A549 (cell line): ENCODE measurements around the gene SLC5A10. TPM values are rescaled to one million over a fixed set of nuclear protein-coding genes. Genes with fewer than 3 reads are reported as not detected.

Source experiments
- ATAC-seq, 2 experiments: fragments of 200-7000 bp in 1 of 2; fragments of >200 bp in 1 of 2; cut with Nextera tagmentation in 1 of 2; cut with Tn5 transposase in 1 of 2; 3 replicates each; pipeline versions ENCODE4 v1.8.0 to v1.9.1; 2018 to 2020; ENCODE audit warnings: mild to moderate bottlenecking in 1 of 2, moderate library complexity in 1 of 2
- CTCF ChIA-PET: fragments of 300-600 bp; sonication (Branson Sonifier 250); formaldehyde crosslinking; extraction: SDS; loops from one replicate; lab custom pipeline; 2021; ENCODE audit warnings: antibody characterized with exemption, inconsistent platforms; lab: Yijun Ruan, JAX
- POLR2A ChIA-PET: fragments of 350-600 bp; formaldehyde crosslinking; extraction: SDS; loops from one replicate; lab custom pipeline; 2021; ENCODE audit warnings: antibody characterized with exemption, inconsistent platforms; lab: Yijun Ruan, JAX
- DNase-seq, 2 experiments: peaks; one replicate each; pipeline versions ENCODE4 v3.0.0 to v3.0.0-alpha.2; 2011 to 2016; ENCODE audit warnings: low read depth in 1 of 2, low spot score in 1 of 2
- FAIRE-seq: peaks from 2 replicates; lab custom pipeline; 2011; peaks lifted over from hg19 to GRCh38; lab: Jason Lieb, UNC
- H3K27ac ChIP-seq, 2 experiments: fragments of >200 bp; sonication (Bioruptor Twin); formaldehyde crosslinking; 3 replicates each; pipeline ENCODE4 v1.5.1; 2016 to 2017
- H3K4me1 ChIP-seq: fragments of >200 bp; sonication (Bioruptor Twin); formaldehyde crosslinking; 3 replicates; pipeline ENCODE4 v1.6.1; 2016
- H3K4me2 ChIP-seq: fragments of >200 bp; sonication (Bioruptor Twin); formaldehyde crosslinking; 3 replicates; pipeline ENCODE4 v1.6.1; 2016
- H3K4me3 ChIP-seq: fragments of >200 bp; sonication (Bioruptor Twin); formaldehyde crosslinking; 3 replicates; pipeline ENCODE4 v1.5.1; 2016
- H3K9me3 ChIP-seq: fragments of >200 bp; sonication (Bioruptor Twin); formaldehyde crosslinking; 3 replicates; pipeline ENCODE4 v1.6.1; 2016
- CEBPB ChIP-seq, 2 experiments: fragments of >200 bp in 1 of 2; sonication (Bioruptor Twin) in 1 of 2; formaldehyde crosslinking in 1 of 2; IDR thresholded peaks; 2 replicates each; pipeline ENCODE4 v1.6.1; 2012 to 2016
- CHD2 ChIP-seq: fragments of 150-350 bp; IDR thresholded peaks from 2 replicates; pipeline ENCODE4 v1.6.1; 2014; ENCODE audit warnings: low read length; ENCODE audit not compliant: partially characterized antibody
- FOSB ChIP-seq: fragments of 250-450 bp; sonication (Bioruptor Pico); IDR thresholded peaks from 2 replicates; pipeline ENCODE4 v1.5.0; 2020; ENCODE audit warnings: mild to moderate bottlenecking, moderate library complexity
- GATA3 ChIP-seq: IDR thresholded peaks from 2 replicates; pipeline ENCODE4 v1.6.1; 2012; ENCODE audit warnings: borderline replicate concordance
- HOXA7 ChIP-seq: fragments of 250-450 bp; sonication (Bioruptor Pico); IDR thresholded peaks from 2 replicates; pipeline ENCODE4 v1.5.0; 2020; ENCODE audit warnings: mild to moderate bottlenecking, moderate library complexity
- HOXB13 ChIP-seq: fragments of 250-450 bp; sonication (Bioruptor Pico); IDR thresholded peaks from 2 replicates; pipeline ENCODE4 v1.5.0; 2020; ENCODE audit warnings: low read depth, mild to moderate bottlenecking, moderate library complexity
- JUNB ChIP-seq: fragments of >200 bp; sonication (Bioruptor Twin); formaldehyde crosslinking; IDR thresholded peaks from 2 replicates; pipeline ENCODE4 v1.6.1; 2016
- KDM1A ChIP-seq: fragments of 200-600 bp; sonication (generic); IDR thresholded peaks from 2 replicates; pipeline ENCODE4 v1.6.1; 2016; ENCODE audit warnings: low read depth, mild to moderate bottlenecking
- MAZ ChIP-seq: fragments of 150-350 bp; IDR thresholded peaks from 2 replicates; pipeline ENCODE4 v1.6.1; 2014; ENCODE audit warnings: antibody characterized with exemption, low read depth, low read length, borderline replicate concordance
- MYC ChIP-seq: IDR thresholded peaks from 2 replicates; pipeline ENCODE4 v1.6.1; 2012; ENCODE audit warnings: mild to moderate bottlenecking, inconsistent platforms, low read length, improper control_type of control experiment, borderline replicate concordance
- POLR2A ChIP-seq: IDR thresholded peaks from 2 replicates; pipeline ENCODE4 v1.6.1; 2012; ENCODE audit warnings: mild to moderate bottlenecking, low read length
- SMC3 ChIP-seq: fragments of >200 bp; sonication (Bioruptor Twin); formaldehyde crosslinking; IDR thresholded peaks from 3 replicates; pipeline ENCODE4 v1.6.1; 2018; ENCODE audit warnings: inconsistent platforms
- SREBF2 ChIP-seq: fragments of 450-650 bp; IDR thresholded peaks from 2 replicates; pipeline ENCODE4 v1.6.1; 2014; ENCODE audit warnings: mild to moderate bottlenecking, moderate library complexity
- TP53 ChIP-seq: fragments of 250-450 bp; sonication (Bioruptor Pico); IDR thresholded peaks from 2 replicates; pipeline ENCODE4 v1.5.0; 2021; ENCODE audit warnings: mild to moderate bottlenecking, moderate library complexity
- ZC3H11A ChIP-seq: fragments of 450-650 bp; IDR thresholded peaks from 2 replicates; pipeline ENCODE4 v1.6.1; 2014; ENCODE audit warnings: antibody characterized with exemption, mild to moderate bottlenecking
- ZFP36 ChIP-seq: fragments of 450-650 bp; IDR thresholded peaks from 2 replicates; pipeline ENCODE4 v1.6.1; 2014; ENCODE audit warnings: borderline replicate concordance; ENCODE audit not compliant: partially characterized antibody
- ZSCAN20 ChIP-seq: fragments of 250-450 bp; sonication (Bioruptor Pico); IDR thresholded peaks from 2 replicates; pipeline ENCODE4 v1.8.0; 2022; ENCODE audit warnings: mild to moderate bottlenecking, moderate library complexity
- WGBS: methylation state at CpG from one replicate; pipeline ENCODE4 v1.1.6; 2017; ENCODE audit errors: missing lambda C conversion rate; 5-methylcytosine and 5-hydroxymethylcytosine counted together
- polyA plus RNA-seq, 4 experiments: library from polyadenylated mRNA; depleted of rRNA in 3 of 4; stranded (reverse); fragments of >200 nt; fragmentation: RNase III in 1 of 4; extraction: RNeasy Plus Mini Kit Qiagen cat#74134 plus additional on column Dnase treatment in 1 of 4; gene quantifications; 2 replicates in 3 of 4; 3 replicates in 1 of 4; pipeline ENCODE4 v1.2.3, GENCODE V29; 2011 to 2017
- TF ChIP-seq, protein P1 (sequence below): IDR thresholded peaks from 2 replicates; pipeline ENCODE4 v1.6.1; 2012; ENCODE audit warnings: low read depth, borderline replicate concordance
- TF ChIP-seq, protein P2 (sequence below): fragments of >200 bp; sonication (Bioruptor Twin); formaldehyde crosslinking; IDR thresholded peaks from 2 replicates; pipeline ENCODE4 v1.6.1; 2016
- TF ChIP-seq, protein P3 (sequence below): IDR thresholded peaks from 2 replicates; pipeline ENCODE4 v1.6.1; 2012

SLC5A10 gene
- polyA plus RNA-seq, 2 of the 4 experiments (the other 2 are of a cell fraction): 0.15 to 0.28 TPM

DNA sequence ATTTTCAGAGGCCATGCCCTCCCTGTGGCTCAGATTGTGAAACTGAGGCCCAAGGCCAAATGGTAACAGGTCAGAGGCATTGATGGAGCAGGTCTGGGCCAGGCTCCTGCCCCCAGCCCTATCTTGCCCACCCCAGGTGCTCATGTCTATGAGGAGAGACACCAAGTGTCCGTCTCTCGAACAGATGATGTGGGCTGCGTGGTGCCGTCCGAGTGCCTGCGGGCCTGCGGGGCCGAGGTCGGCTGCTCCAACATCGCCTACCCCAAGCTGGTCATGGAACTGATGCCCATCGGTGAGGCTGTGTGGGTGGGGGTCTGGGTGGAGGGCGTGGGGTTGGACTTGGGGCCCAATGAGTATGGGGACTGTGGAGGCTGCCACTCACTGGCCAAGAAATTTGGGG lies 61.3 kb downstream of the SLC5A10 start:
- Histone ChIP-seq H3K4me2 (no peak overlapping the region), H3K4me3 (no peak overlapping the region), H3K4me1 (peaks cover 30% of the 10 kb centered on the region), H3K27ac (peak overlapping the region in 1 of 2 experiments; percentile 19; a peak in 2 of 6 replicates), H3K9me3 (no peaks in the 10 kb centered on the region)
- 94% methylated on average over 12 of the region's 12 CpGs for WGBS
- no peak for TF ChIP-seq ZC3H11A
- TF ChIP-seq KDM1A: no peak
- TF ChIP-seq SMC3: no peak
- TF ChIP-seq, protein P1, sequence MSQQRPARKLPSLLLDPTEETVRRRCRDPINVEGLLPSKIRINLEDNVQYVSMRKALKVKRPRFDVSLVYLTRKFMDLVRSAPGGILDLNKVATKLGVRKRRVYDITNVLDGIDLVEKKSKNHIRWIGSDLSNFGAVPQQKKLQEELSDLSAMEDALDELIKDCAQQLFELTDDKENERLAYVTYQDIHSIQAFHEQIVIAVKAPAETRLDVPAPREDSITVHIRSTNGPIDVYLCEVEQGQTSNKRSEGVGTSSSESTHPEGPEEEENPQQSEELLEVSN: no peak
- TF ChIP-seq MAZ: no peak
- ChIA-PET CTCF (interaction anchor here (1.6 to 13.6 kb wide), 3 partner anchors 12 to 51 kb away, joined by 3 to 110 read pairs (median 6); no protein-coding TSS in a partner anchor), POLR2A (no interaction called here)
- DNase-seq: no peak
- FAIRE-seq: no peak
- ATAC-seq: no peak

DNA sequence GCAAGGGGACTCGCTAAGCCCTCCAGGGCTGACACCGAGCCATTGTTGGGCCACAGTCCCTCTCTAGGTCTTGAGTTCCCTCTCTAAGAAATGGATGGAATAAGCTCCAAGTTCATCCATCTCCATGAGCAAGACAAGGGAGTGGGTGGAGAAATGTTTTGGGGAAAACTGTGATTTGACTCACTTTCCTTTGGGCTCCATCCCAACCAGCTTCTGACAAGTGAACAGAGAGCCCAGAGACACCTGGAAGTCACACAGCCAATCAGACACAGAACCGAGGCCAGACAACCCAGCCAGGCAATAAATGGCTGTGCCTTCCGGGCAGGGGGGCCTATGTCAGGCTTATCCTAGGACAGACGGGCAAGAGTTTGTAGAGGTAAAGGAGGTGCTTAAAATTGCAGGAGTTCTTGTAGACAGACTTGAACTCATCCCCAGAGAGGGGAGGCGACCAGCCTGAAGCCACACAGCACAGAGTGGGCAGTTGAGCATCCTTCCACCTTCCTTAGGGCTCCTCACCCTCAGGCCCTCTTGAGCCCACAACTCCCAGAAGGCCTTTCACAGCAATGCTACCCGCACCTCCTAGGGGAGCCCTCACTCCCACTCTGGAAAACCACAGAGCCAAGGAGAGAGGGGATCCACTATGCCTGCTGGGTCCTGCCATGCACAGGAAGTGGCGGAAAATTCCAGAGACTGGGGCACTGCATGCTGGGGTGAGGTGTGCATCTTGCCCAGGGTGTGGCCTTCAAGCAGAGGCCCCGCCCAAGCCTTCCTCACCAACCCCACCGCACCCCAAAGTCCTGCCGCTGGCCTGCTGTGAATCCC lies 62.1 kb downstream of the SLC5A10 start:
- TF ChIP-seq SMC3 (no peak), JUNB (no peak), HOXA7 (CRISPR knock-in tag) (no peak), MYC (no peak), ZFP36 (peak; percentile 21), CHD2 (no peak), HOXB13 (CRISPR knock-in tag) (no peak), GATA3 (no peak), ZSCAN20 (no peak), CEBPB (IDR thresholded peaks at IDR 0.05) (no peak), FOSB (no peak), TP53 (CRISPR knock-in tag) (no peak), POLR2A (no peak), SREBF2 (no peak)
- TF ChIP-seq, protein P2, sequence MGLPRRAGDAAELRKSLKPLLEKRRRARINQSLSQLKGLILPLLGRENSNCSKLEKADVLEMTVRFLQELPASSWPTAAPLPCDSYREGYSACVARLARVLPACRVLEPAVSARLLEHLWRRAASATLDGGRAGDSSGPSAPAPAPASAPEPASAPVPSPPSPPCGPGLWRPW: no peak
- TF ChIP-seq, protein P1: no peak
- TF ChIP-seq, protein P3, sequence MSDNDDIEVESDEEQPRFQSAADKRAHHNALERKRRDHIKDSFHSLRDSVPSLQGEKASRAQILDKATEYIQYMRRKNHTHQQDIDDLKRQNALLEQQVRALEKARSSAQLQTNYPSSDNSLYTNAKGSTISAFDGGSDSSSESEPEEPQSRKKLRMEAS: 0 out of 2 replicates have a peak, but pooled peaks have one; percentile 16
- ChIA-PET CTCF (interaction anchor here (1.6 to 13.6 kb wide), 4 partner anchors 10 to 52 kb away, joined by 3 to 110 read pairs (median 6); partner anchors contain the start of gene FAM83G), POLR2A (no interaction called here)
- 88% methylated on average over 11 of the region's 11 CpGs for WGBS
- no peak for FAIRE-seq
- Histone ChIP-seq H3K4me2 (no peak overlapping the region), H3K9me3 (no peaks in the 10 kb centered on the region), H3K4me3 (no peak overlapping the region), H3K4me1 (peaks cover 30% of the 10 kb centered on the region), H3K27ac (peak overlapping the region in 1 of 2 experiments; percentile 19; a peak in 2 of 6 replicates)
- ATAC-seq: no peak
- no peak for DNase-seq

DNA sequence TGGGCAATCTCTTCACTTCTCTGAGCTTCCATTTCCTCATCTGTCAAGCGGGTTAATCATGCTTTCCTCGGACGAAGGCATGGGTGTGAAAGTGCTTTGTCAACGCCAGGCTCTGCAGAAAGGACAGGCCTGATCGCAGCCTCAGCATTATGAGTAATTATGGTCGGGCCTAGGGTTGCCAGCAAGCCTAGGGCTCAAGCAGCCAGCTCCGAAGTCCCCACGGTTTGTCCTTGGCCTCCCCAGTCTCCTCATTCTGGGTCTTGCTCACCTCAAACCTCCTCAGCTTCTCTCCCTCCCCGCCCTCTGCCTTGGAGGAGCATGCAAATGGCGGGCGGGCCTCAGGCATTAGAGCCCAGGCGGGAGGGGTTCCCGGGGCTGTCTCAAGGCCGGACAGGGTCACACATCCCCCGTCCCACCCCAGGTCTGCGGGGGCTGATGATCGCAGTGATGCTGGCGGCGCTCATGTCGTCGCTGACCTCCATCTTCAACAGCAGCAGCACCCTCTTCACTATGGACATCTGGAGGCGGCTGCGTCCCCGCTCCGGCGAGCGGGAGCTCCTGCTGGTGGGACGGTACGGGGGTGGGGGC lies 62.8 kb downstream of the SLC5A10 start:
- WGBS: 90% methylated on average over 25 of the region's 29 CpGs
- POLR2A ChIA-PET: interaction anchor here (1.2 kb wide), 1 partner anchor 10 kb away, joined by 4 read pairs; the partner anchor contains the start of gene FAM83G
- FAIRE-seq (no peak), DNase-seq (no peak), ATAC-seq (no peak)
- H3K4me1 ChIP-seq: peaks cover 30% of the 10 kb centered on the region
- no peak overlapping the region for H3K4me2 ChIP-seq
- H3K27ac ChIP-seq: peak overlapping the region in 1 of 2 experiments; percentile 48; a peak in 1 of 6 replicates
- no peak for TF ChIP-seq SREBF2
- TF ChIP-seq, protein P1: 0 out of 2 replicates have a peak, but pooled peaks have one; percentile 26
- no peak for TF ChIP-seq TP53 (CRISPR knock-in tag)
- no peak overlapping the region for H3K4me3 ChIP-seq
- H3K9me3 ChIP-seq: no peaks in the 10 kb centered on the region
- CTCF ChIA-PET: interaction anchor here (1.6 to 13.6 kb wide), 4 partner anchors 10 to 53 kb away, joined by 3 to 110 read pairs (median 6); partner anchors contain the start of gene FAM83G
